Naive thymus-derived CD8-positive, alpha-beta T cell (primary cell): ENCODE results near the gene ARMC8. TPM values are rescaled to one million over a fixed set of nuclear protein-coding genes. Genes with fewer than 3 reads are reported as not detected.

Experiments
- ATAC-seq, 2 donors: fragments of 150-1000 bp; cut with Tn5 transposase in 1 of 2; sonication (Bioruptor Pico), chemical (Tn5 transposase) in 1 of 2; 1 replicate in 1 of 2; 2 replicates in 1 of 2; pipeline ENCODE4 v1.10.0; 2021; ENCODE audit warnings: mild to moderate bottlenecking in 2 of 2, moderate library complexity in 2 of 2
- POLR2A ChIA-PET: fragments of 350-600 bp; sonication (Branson Sonifier 250); formaldehyde crosslinking; loops from one replicate; lab custom pipeline; 2021; ENCODE audit warnings: antibody characterized with exemption; lab: Charles Lee
- DNase-seq, 10 donors: peaks; one replicate each; pipeline versions ENCODE4 v3.0.0 to v3.0.0-alpha.2; 2020 to 2022
- H3K27ac Mint-ChIP-seq, 10 donors: one replicate each; pipeline ENCODE4 v1.8.0; 2020 to 2022; ENCODE audit warnings: mild to moderate bottlenecking in 10 of 10, mixed read lengths in 10 of 10, moderate library complexity in 4 of 10, inconsistent platforms in 1 of 10
- H3K27me3 Mint-ChIP-seq, 5 donors: one replicate each; pipeline ENCODE4 v1.8.0; 2021 to 2022; ENCODE audit warnings: mixed read lengths in 5 of 5
- H3K36me3 Mint-ChIP-seq, 3 donors: one replicate each; pipeline ENCODE4 v1.8.0; 2020 to 2022; ENCODE audit warnings: mixed read lengths in 3 of 3, mild to moderate bottlenecking in 2 of 3, inconsistent platforms in 1 of 3
- H3K4me1 Mint-ChIP-seq, 4 donors: one replicate each; pipeline ENCODE4 v1.8.0; 2021 to 2022; ENCODE audit warnings: mixed read lengths in 4 of 4
- H3K4me3 Mint-ChIP-seq, 10 donors: one replicate each; pipeline ENCODE4 v1.8.0; 2020 to 2022; ENCODE audit warnings: mild to moderate bottlenecking in 10 of 10, mixed read lengths in 10 of 10, moderate library complexity in 6 of 10, inconsistent platforms in 1 of 10
- H3K9me3 Mint-ChIP-seq, 9 donors: one replicate each; pipeline ENCODE4 v1.8.0; 2020 to 2022; ENCODE audit warnings: mixed read lengths in 9 of 9, mild to moderate bottlenecking in 3 of 9, inconsistent platforms in 1 of 9, moderate library complexity in 1 of 9
- polyA plus RNA-seq, 3 donors: library from polyadenylated mRNA; unstranded; fragments of 300-500 nt; fragmentation: Illumina TruSeq; gene quantifications; one replicate each; pipeline ENCODE4 v1.2.3, GENCODE V29; 2021
- total RNA-seq, 8 experiments: library from RNA in 2 of 8; stranded (reverse) in 2 of 8; gene quantifications; one replicate each; pipeline ENCODE4 v1.2.3 and lab custom pipeline; 2021 to 2026

Gene ARMC8
- total and polyA plus RNA-seq, 5 experiments from 2014 or later = 40.8 to 75.0 (median 55.7) TPM

DNA sequence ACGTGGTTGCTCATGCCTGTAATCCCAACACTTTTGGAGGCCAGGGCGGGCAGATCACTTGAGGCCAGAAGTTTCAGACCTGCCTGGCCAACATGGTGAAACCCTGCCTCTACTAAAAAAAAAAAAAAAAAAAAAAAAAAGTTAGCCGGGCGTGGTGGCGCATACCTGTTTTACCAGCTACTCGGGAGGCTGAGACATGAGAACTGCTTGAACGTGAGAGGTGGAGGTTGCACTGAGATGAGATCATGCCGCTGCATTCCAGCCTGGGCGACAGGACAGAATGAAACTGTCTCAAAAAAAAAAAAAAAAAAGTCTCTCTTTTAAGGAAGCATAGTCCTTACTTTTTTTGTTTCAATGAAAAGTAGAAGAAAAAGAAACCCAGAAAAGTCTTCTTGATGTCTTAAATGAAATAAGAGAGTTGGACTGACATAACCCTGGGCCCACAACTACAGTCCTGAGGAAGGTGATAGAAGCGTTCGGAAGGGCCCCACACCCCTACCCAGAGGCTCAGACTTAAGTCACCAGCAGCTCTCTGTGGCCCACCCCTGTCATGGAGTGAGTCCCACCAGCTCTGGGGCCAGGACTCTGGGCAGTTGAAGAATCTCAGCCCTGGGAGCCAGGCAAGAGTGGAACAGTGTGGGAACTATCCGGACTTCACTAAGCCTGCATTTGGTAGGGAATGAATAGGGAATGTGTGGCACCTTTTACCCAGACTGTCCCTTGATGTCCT is 139.9 kb downstream of the ARMC8 start:
- POLR2A ChIA-PET = no interaction called here
- DNase-seq = no peak
- no peaks in the 10 kb centered on the region for H3K36me3 Mint-ChIP-seq
- H3K4me1 Mint-ChIP-seq = peaks cover 16 to 40% (median 38%) of the 10 kb centered on the region in 4 donors
- H3K9me3 Mint-ChIP-seq = no peaks in the 10 kb centered on the region
- H3K27me3 Mint-ChIP-seq = peaks cover 0 to 3% (median 0%) of the 10 kb centered on the region in 5 donors
- no peak for ATAC-seq
- H3K4me3 Mint-ChIP-seq = peak overlapping the region in 1 of 10 donors; percentile 20
- no peak overlapping the region for H3K27ac Mint-ChIP-seq

DNA sequence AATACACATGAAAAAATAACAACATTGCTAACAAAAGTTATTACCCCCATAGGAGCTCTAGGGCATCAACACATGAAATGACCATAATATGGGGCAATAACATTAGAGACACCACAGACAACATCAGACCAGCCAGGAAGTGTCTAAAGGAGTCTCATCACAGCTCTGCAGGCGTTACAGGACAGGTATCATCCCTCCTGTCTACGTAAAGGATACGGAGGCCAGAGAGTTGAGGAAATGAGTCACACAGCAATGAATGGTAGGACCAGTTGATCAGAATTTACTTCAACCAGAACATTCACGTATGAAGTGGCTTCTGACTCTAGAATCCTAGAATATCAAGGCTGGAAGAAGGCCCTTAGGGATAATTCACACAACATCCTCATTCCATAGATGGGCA is 140.7 kb downstream of the ARMC8 start:
- Mint-ChIP-seq H3K9me3 (no peaks in the 10 kb centered on the region), H3K36me3 (no peaks in the 10 kb centered on the region), H3K27me3 (peaks cover 0 to 3% (median 0%) of the 10 kb centered on the region in 5 donors), H3K4me3 (peak overlapping the region in 2 of 10 donors; percentile 14 to 19), H3K4me1 (peaks cover 17 to 35% (median 32%) of the 10 kb centered on the region in 4 donors), H3K27ac (peak overlapping the region in 2 of 10 donors; percentile 47 to 48)
- ATAC-seq (no peak), DNase-seq (no peak)
- POLR2A ChIA-PET = no interaction called here

DNA sequence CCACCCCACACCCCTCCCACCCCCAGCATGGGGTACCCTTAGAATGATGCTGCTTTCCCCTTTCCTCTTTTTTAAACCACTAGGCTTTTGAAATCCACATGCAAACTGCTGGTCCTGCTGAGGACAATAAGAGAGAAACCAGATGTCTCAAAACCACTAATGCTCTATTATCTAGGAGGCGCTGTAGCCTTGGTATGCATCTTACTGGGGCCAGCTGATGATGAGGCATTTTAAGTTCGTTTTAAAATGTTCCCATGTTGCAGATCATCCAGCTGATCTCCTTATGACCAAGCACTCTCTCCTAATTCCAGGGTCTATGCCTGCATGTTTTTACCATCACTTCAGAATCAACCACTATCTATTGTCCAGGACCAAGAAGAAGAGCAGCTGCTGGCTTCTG is 141.2 kb downstream of the ARMC8 start:
- Mint-ChIP-seq H3K27ac (peak overlapping the region; percentile 5 to 98 (median 80)), H3K36me3 (no peaks in the 10 kb centered on the region), H3K4me1 (peaks cover 17 to 30% (median 28%) of the 10 kb centered on the region in 4 donors), H3K27me3 (peaks cover 0 to 3% (median 0%) of the 10 kb centered on the region in 5 donors), H3K4me3 (peak overlapping the region in 9 of 10 donors; percentile 13 to 98 (median 71)), H3K9me3 (no peaks in the 10 kb centered on the region)
- DNase-seq (no peak), ATAC-seq (no peak)
- POLR2A ChIA-PET = interaction anchor here (1.2 kb wide), 1 partner anchor 142 kb away, joined by 4 read pairs; the partner anchor contains the start of gene ARMC8

DNA sequence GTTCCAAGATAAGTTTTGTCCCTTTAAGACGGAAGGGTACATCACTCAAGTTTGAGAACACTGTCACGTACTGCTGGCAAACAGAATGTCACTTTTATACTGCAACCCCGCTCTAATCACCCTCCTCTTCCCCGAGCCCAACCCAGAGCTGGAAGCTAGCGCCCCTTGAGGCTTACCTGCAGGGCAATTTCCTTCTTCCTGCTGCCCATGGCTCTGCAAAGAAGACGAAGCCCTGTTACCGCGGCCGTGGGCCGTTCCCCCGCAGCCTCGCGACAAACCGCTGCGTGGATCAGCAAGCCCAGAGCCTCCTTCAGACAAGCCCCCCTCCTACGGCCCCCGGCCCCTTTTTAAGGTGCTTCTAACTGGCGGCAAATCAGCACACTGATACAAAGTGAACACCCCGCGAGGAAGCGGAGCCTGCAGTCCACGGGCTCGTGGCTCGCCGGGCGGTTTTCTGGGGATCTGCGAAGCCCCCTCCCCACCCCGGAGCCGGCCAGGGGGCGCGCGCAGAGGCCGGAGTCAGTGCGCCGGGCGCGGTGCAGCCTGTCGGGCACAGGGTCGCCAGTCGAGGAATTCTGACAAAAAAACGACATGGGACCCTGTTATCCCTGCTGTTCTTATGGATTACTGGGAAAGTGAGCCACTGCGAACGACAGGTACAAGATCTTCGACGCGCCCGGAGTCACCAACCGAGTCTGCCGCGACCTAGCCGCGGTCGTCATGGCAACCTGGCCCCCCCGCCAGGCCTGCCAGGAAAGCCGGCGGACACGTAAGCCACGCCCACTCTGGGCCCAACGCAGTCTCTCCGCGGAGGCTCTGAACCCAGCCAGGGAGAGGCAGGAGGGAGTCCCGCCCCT is 142.3 kb downstream of the ARMC8 start, which contains the start of gene NME9:
TSS of gene NME9 (minus strand) at position 725 of the 857 bp plus-strand sequence. CDS start at position 209, 516 bp downstream.
- no peaks in the 10 kb centered on the region for H3K36me3 Mint-ChIP-seq
- peaks cover 14 to 27% (median 24%) of the 10 kb centered on the region in 4 donors for H3K4me1 Mint-ChIP-seq
- peak within 1 kb of the TSS; percentile 85 to 99 (median 96) for H3K4me3 Mint-ChIP-seq
- DNase-seq (peak; percentile 87 to 97 (median 93)), ATAC-seq (peak; percentile 88 to 92)
- peak within 1 kb of the TSS; percentile 92 to 99 (median 98) for H3K27ac Mint-ChIP-seq
- no peaks in the 10 kb centered on the region for H3K9me3 Mint-ChIP-seq
- peaks cover 0 to 3% (median 0%) of the 10 kb centered on the region in 5 donors for H3K27me3 Mint-ChIP-seq
- POLR2A ChIA-PET = interaction anchor here (1.2 kb wide), 1 partner anchor 143 kb away, joined by 4 read pairs; the partner anchor contains the start of gene ARMC8

DNA sequence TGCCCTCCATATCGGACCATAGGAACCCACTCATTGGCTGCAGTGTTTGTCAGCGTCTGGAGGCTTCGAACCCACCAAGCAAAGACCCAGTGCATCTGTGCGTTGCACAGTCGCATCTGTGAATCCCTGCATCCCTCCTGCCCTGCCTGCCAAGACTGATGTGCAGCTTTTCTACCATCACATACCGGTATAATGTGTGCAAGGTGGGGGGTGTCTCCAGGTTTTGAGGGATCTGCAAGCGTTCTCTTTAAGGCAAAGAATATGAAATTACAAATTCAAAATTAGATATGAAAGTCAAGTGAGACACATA is 142.8 kb downstream of the ARMC8 start:
- POLR2A ChIA-PET = no interaction called here
- no peak for DNase-seq
- no peak for ATAC-seq
- no peaks in the 10 kb centered on the region for H3K36me3 Mint-ChIP-seq
- H3K27ac Mint-ChIP-seq = peak overlapping the region; percentile 85 to 99 (median 97)
- peak overlapping the region; percentile 85 to 99 (median 96) for H3K4me3 Mint-ChIP-seq
- peaks cover 0 to 2% (median 0%) of the 10 kb centered on the region in 5 donors for H3K27me3 Mint-ChIP-seq
- H3K4me1 Mint-ChIP-seq = peaks cover 14 to 26% (median 23%) of the 10 kb centered on the region in 4 donors
- no peaks in the 10 kb centered on the region for H3K9me3 Mint-ChIP-seq

DNA sequence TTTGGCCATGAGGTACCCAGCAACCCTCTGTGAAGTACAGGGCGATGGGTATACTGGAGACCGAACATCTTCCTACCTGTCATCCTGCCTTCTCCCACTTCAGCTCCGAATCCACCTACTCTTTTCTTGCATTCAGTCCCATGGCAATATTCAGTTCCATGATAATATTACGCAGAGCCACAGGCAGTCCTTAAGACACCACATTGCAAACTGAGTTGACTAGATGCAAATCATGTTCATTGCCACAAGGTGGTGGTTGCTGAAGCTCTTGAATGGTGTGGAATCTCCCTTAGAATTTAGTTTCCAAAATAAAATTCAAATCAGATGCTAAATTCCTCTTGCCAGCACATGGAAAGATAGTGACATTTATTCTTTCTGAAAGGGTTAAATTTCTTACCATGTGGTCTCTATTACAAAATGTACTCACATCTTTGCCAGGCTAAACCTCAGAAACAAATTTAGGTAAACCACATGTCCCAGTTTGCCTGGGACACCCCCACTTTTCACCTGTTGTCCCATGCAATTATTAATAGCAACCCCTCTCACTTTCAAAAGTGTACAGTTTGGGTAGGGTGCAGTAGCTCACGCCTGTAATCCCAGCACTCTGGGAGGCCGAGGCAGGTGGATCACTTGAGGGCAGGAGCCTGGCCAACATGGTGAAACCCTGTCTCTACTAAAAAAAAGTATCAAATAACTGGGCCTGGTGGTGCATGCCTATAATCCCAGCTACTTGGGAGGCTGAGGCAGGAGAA is 144.2 kb downstream of the ARMC8 start:
- ATAC-seq (no peak), DNase-seq (no peak)
- H3K4me1 Mint-ChIP-seq = peaks cover 14 to 26% (median 23%) of the 10 kb centered on the region in 4 donors
- H3K9me3 Mint-ChIP-seq = no peaks in the 10 kb centered on the region
- H3K36me3 Mint-ChIP-seq = no peaks in the 10 kb centered on the region
- POLR2A ChIA-PET = no interaction called here
- H3K4me3 Mint-ChIP-seq = peak overlapping the region in 1 of 10 donors; percentile 43
- no peaks in the 10 kb centered on the region for H3K27me3 Mint-ChIP-seq
- H3K27ac Mint-ChIP-seq = peak overlapping the region in 5 of 10 donors; percentile 6 to 92 (median 25)

DNA sequence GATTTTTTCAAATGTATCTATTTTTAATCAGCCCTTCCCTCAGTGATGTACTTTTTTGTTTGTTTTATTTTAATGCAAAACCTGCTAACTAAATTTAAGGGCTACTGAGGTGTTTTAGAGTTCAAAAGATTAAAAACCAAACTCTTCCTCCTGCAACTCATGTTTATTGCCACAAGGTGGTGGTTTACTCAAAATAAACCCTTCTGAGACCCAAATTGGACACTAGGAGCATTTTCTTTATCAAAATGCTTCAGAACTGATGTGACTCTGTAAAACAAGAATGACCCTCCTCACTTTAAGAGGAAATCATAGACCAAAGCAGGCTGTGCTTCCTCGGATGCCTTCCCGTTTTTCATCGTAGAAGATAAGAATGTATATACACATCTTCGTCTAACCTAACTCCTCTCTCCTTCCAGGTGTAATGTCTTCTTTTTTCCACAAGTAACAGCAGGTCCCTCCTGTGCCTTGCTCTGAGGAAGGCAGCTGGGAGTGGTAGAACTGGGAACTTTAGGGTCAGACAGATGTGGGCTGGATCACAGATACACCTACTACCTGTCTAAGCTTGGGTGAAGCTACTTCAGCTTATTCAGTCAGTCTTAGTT is 145.5 kb downstream of the ARMC8 start:
- peak in 2 of 10 donors; percentile 21 to 34 for DNase-seq

DNA sequence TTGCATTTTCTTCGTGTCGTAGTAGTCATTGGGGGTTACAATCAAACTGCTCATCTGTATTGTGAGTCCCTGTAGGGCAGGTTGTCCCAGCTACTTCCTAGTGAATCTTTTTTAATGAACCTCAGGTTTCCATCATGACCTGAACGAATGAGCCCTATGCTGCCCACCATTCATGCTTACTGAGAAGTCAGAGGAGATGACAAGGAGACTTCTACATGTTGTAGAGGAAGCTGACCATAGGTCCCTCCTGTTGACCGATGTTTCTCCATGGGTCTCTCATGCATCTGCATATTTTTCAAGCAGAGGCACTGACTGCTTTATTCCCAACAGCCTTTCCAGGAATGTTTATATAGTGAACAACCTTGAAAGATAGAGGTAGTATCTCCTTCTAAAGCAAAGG is 147.5 kb downstream of the ARMC8 start:
- DNase-seq = no peak
- Mint-ChIP-seq H3K27ac (no peak overlapping the region), H3K4me3 (no peak overlapping the region), H3K36me3 (no peaks in the 10 kb centered on the region), H3K27me3 (peaks cover 0 to 4% (median 1%) of the 10 kb centered on the region in 5 donors), H3K9me3 (no peaks in the 10 kb centered on the region), H3K4me1 (peaks cover 5 to 13% (median 9%) of the 10 kb centered on the region in 4 donors)
- POLR2A ChIA-PET = interaction anchor here (0.6 kb wide), 1 partner anchor 123 kb away, joined by 4 read pairs; no protein-coding TSS in a partner anchor
- ATAC-seq = no peak

More for the DNA sequence above, 145.5 kb downstream of the ARMC8 start:
- ATAC-seq = no peak
- peak overlapping the region in 1 of 10 donors; percentile 45 for H3K4me3 Mint-ChIP-seq
- no peaks in the 10 kb centered on the region for H3K36me3 Mint-ChIP-seq
- H3K4me1 Mint-ChIP-seq = peaks cover 14 to 25% (median 23%) of the 10 kb centered on the region in 4 donors
- peak overlapping the region in 7 of 10 donors; percentile 13 to 61 (median 37) for H3K27ac Mint-ChIP-seq
- no peaks in the 10 kb centered on the region for H3K9me3 Mint-ChIP-seq
- POLR2A ChIA-PET = no interaction called here
- peaks cover 0 to 2% (median 0%) of the 10 kb centered on the region in 5 donors for H3K27me3 Mint-ChIP-seq

DNA sequence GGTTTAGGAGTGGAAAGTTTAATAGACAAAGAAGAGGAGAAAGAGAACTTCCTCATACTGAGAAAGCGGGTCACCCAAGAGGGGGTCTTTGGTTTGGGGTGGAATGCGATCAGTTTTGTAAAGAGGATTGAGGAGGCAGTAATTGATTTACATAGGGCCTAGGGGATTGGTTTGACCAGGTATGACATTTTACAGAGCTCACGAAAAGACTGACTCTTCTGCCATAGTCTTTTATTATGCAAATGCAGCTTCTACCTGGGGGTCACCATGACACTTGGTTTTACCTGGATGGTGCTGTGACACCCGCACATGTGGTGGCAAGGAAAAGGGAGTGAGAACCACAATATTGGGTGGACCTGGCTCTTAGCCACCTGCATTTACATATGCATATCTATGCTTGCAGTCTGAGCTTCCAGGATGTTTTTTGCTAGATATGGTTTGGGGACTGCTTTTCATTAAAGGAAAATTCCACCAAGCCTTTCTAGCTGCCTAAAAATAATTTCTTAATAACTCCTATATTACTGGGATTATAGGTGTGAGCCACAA is 149.4 kb downstream of the ARMC8 start:
- Mint-ChIP-seq H3K4me3 (peak overlapping the region in 1 of 10 donors; percentile 7), H3K9me3 (no peaks in the 10 kb centered on the region), H3K4me1 (peaks cover 0 to 4% (median 3%) of the 10 kb centered on the region in 4 donors), H3K27ac (no peak overlapping the region), H3K36me3 (no peaks in the 10 kb centered on the region), H3K27me3 (peaks cover 0 to 5% (median 1%) of the 10 kb centered on the region in 5 donors)
- POLR2A ChIA-PET = interaction anchor here (0.8 kb wide), 1 partner anchor 28 kb away, joined by 3 read pairs; no protein-coding TSS in a partner anchor
- ATAC-seq (no peak), DNase-seq (no peak)

DNA sequence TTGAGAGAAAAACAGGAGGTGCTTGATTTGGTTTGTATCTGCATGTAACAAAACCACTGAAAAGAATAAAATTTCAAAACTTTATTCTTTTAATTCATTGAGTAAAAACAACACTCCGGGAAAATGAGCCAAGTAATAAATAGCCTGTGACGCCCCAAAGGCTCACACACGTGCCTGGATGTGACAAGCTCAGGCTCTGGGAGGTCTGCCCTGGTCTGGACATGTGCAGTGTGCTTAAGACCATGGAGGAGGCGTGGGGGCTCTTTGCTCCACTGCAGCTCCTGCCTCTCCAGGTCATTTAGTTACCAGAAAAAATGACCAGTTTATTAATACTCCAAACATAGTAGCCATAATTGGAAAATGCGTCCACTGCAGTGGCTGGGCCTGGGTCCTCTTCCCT is 151.1 kb downstream of the ARMC8 start:
- Mint-ChIP-seq H3K9me3 (no peaks in the 10 kb centered on the region), H3K4me1 (no peaks in the 10 kb centered on the region), H3K27me3 (peaks cover 0 to 7% (median 1%) of the 10 kb centered on the region in 5 donors), H3K27ac (no peak overlapping the region), H3K4me3 (no peak overlapping the region), H3K36me3 (no peaks in the 10 kb centered on the region)
- DNase-seq (no peak), ATAC-seq (no peak)
- POLR2A ChIA-PET = no interaction called here

DNA sequence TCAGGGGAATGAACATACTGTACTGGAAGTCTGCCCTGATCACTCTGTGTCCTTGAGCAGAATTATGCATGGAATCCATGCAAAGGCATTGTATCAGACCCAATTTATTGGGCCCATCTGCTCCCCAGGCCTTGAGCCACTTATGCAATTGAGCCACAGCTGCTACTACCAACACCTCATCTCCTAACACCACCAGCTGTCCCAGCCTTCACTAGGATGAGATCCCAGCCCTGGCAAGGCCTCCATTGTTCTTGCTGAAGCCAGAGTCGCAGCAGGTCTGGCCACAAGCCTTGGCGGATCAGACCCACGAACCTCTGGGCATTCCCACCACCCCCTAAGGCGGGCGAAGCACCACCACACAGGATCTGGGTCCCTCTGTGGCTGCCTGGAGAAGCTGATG is 151.7 kb downstream of the ARMC8 start:
- H3K27me3 Mint-ChIP-seq = peaks cover 0 to 9% (median 4%) of the 10 kb centered on the region in 5 donors
- ATAC-seq (no peak), DNase-seq (no peak)
- H3K9me3 Mint-ChIP-seq = no peaks in the 10 kb centered on the region
- no peaks in the 10 kb centered on the region for H3K36me3 Mint-ChIP-seq
- H3K4me1 Mint-ChIP-seq = no peaks in the 10 kb centered on the region
- POLR2A ChIA-PET = no interaction called here
- no peak overlapping the region for H3K4me3 Mint-ChIP-seq
- H3K27ac Mint-ChIP-seq = no peak overlapping the region
